Adrenal gland (tissue), 12 donors: ENCODE measurements around the gene UBA7. TPM values are rescaled to one million over a fixed set of nuclear protein-coding genes. Genes with fewer than 3 reads are reported as not detected.

ENCODE experiments used
- DNase-seq, 7 donors: peaks; one replicate each; pipeline ENCODE4 v3.0.0-alpha.2; 2019 to 2020
- H3K27ac ChIP-seq, 5 donors: fragments of 200-600 bp; sonication (generic) in 4 of 5; 1 replicate in 3 of 5; 2 replicates in 2 of 5; pipeline versions ENCODE4 v1.5.1 to v1.8.0; 2016 to 2020; ENCODE audit warnings: mild to moderate bottlenecking in 1 of 5
- H3K27me3 ChIP-seq: fragments of 200-600 bp; 2 replicates; pipeline ENCODE4 v1.8.0; 2021
- H3K36me3 ChIP-seq, 2 donors: fragments of 200-600 bp; replicated peaks in 1 of 2; 1 replicate in 1 of 2; 2 replicates in 1 of 2; pipeline versions ENCODE4 v1.5.1 to v1.8.0; 2018 to 2022
- H3K4me1 ChIP-seq, 2 donors: fragments of 200-600 bp; replicated peaks in 1 of 2; 1 replicate in 1 of 2; 2 replicates in 1 of 2; pipeline versions ENCODE4 v1.5.1 to v1.8.0; 2018 to 2021
- H3K4me3 ChIP-seq, 4 donors: fragments of 200-600 bp; sonication (generic) in 3 of 4; one replicate each; pipeline ENCODE4 v1.5.1; 2016 to 2018
- H3K9me3 ChIP-seq, 3 donors: fragments of 200-600 bp; sonication (generic) in 1 of 3; replicated peaks in 1 of 3; 1 replicate in 2 of 3; 2 replicates in 1 of 3; pipeline versions ENCODE4 v1.5.1 to v1.8.0; 2016 to 2021
- POLR2A ChIP-seq, 2 donors: fragments of 450-650 bp; IDR thresholded peaks; one replicate each; pipeline ENCODE4 v1.6.1; 2017; ENCODE audit warnings: antibody characterized with exemption in 2 of 2, mild to moderate bottlenecking in 2 of 2, moderate library complexity in 1 of 2
- WGBS, 4 donors: extraction: QIAGEN DNeasy Blood & Tissue Kit in 2 of 4; methylation state at CpG; one replicate each; pipeline versions ENCODE4 v1.1.5 to v1.1.7; 2013 to 2017; 5-methylcytosine and 5-hydroxymethylcytosine counted together
- intact Hi-C, 2 donors: fragments of 100-400 bp; cut with DNase I; formaldehyde crosslinking; loops; one replicate each; pipeline versions ENCODE4 v1.14.1 to v1.15.0; 2022 to 2023
- microRNA-seq, 3 donors: library from miRNA; unstranded; fragments of <30 nt; microRNA quantifications; one replicate each; pipeline ENCODE4, GENCODE V29; 2017 to 2020
- polyA plus RNA-seq, 3 donors: library from polyadenylated mRNA; stranded (reverse); fragments of 200-250 nt in 2 of 3; fragments of 350-450 nt in 1 of 3; fragmentation: Illumina TruSeq in 1 of 3; extraction: RNeasy Lipid Tissue Mini Kit (QIAGEN cat#74804) in 1 of 3; gene quantifications; one replicate each; pipeline ENCODE4 v1.2.3, GENCODE V29; 2013 to 2014
- small RNA-seq, 2 donors: library from RNA; depleted of rRNA; stranded (forward); fragments of <200 nt; gene quantifications; one replicate each; pipeline ENCODE3, GENCODE V24; 2016
- total RNA-seq, 9 donors: library from RNA; depleted of rRNA in 4 of 9; stranded (reverse); fragments of >200 nt in 4 of 9; fragments of 120-200 nt in 1 of 9; fragmentation: NEBNext Ultra II Directional in 1 of 9; extraction: Animal tissue kit (Norgen Biotek cat#: 25700) in 1 of 9; gene quantifications; one replicate each; pipeline versions ENCODE4 v1.1.0 to v1.2.4, GENCODE V29; 2013 to 2023
- TF ChIP-seq, protein P1 (sequence below), 6 experiments: fragments of 450-650 bp in 4 of 6; fragments of 200-600 bp in 2 of 6; sonication (generic) in 1 of 6; IDR thresholded peaks; 1 replicate in 5 of 6; 2 replicates in 1 of 6; pipeline versions ENCODE4 v1.5.1 to v1.8.0; 2016 to 2021; ENCODE audit warnings: antibody characterized with exemption in 6 of 6, mild to moderate bottlenecking in 2 of 6, moderate library complexity in 1 of 6
- donor health status: healthy with polysubstance abuse.
- donor health status: Bipolar disorder and iron deficiency.
- donor health status: DM: yes; HTN: yes; CAD: no.
- donor health status: DM: no; HTN: no; CAD: no.
- donor health status: DM: no; HTN: no; CAD: no.
- donor health status: DM: yes; HTN: yes; CAD: no.

UBA7 gene
- total and polyA plus RNA-seq, 12 donors: 17.5 to 232 (median 60.0) TPM

DNA sequence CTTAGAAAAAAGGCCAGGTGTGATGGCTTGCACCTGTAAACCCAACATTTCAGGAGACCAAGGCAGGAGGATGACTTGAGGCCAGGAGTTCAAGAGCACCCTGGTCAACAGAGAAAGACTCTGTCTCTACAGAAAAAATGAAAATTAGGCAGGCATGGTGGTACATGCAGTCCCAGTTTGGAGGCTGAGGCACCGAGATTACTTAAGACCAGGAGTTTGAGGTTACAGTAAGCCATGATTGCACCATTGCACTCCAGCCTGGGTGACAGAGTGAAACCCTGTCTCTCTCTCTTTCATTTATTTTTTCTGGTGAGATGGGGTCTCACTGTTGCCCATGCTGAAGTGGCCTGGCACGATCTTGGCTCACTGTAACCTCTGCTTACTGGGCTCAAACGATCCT lies 52.1 kb downstream of the UBA7 start:
- intact Hi-C loops: no loop called here
- no peaks in the 10 kb centered on the region for H3K36me3 ChIP-seq
- TF ChIP-seq POLR2A (IDR thresholded peaks at IDR 0.05): no peak
- no peak overlapping the region for H3K27ac ChIP-seq
- no peaks in the 10 kb centered on the region for H3K9me3 ChIP-seq
- H3K4me3 ChIP-seq: no peak overlapping the region
- no peaks in the 10 kb centered on the region for H3K4me1 ChIP-seq
- no peaks in the 10 kb centered on the region for H3K27me3 ChIP-seq
- DNase-seq: no peak
- WGBS, 4 donors: 88 to 92% (median 90%) methylated on average over 3 of the region's 3 CpGs

DNA sequence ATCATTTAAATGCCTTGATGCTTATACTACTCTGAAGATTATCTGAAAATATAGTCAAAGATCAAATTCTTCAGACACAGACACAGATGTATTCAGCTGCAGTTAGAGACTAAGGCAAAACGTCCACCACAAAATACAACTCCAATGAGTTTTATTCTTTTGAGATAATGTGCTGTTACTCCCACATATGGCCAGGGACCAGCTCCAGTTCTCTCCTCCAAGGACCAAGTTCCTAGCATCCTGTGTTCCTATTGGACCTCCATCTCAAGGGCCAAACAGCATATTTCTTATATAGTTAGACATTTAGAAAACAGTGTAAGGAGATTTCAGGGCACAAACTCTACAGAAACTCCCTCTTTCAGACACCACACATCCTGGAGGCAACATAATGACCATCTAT lies 54.5 kb downstream of the UBA7 start:
- Histone ChIP-seq H3K27me3 (no peaks in the 10 kb centered on the region), H3K4me3 (no peak overlapping the region), H3K27ac (no peak overlapping the region), H3K4me1 (peaks cover under 1 to 20% of the 10 kb centered on the region in 2 donors), H3K9me3 (no peaks in the 10 kb centered on the region), H3K36me3 (no peaks in the 10 kb centered on the region)
- intact Hi-C loops: no loop called here
- no peak for DNase-seq
- WGBS, 4 donors: 17 to 35% (median 29%) methylated on average over 1 of the region's 1 CpG
- TF ChIP-seq, protein P1, sequence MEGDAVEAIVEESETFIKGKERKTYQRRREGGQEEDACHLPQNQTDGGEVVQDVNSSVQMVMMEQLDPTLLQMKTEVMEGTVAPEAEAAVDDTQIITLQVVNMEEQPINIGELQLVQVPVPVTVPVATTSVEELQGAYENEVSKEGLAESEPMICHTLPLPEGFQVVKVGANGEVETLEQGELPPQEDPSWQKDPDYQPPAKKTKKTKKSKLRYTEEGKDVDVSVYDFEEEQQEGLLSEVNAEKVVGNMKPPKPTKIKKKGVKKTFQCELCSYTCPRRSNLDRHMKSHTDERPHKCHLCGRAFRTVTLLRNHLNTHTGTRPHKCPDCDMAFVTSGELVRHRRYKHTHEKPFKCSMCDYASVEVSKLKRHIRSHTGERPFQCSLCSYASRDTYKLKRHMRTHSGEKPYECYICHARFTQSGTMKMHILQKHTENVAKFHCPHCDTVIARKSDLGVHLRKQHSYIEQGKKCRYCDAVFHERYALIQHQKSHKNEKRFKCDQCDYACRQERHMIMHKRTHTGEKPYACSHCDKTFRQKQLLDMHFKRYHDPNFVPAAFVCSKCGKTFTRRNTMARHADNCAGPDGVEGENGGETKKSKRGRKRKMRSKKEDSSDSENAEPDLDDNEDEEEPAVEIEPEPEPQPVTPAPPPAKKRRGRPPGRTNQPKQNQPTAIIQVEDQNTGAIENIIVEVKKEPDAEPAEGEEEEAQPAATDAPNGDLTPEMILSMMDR (IDR thresholded peaks at IDR 0.05): no peak
- TF ChIP-seq POLR2A (IDR thresholded peaks at IDR 0.05): no peak

DNA sequence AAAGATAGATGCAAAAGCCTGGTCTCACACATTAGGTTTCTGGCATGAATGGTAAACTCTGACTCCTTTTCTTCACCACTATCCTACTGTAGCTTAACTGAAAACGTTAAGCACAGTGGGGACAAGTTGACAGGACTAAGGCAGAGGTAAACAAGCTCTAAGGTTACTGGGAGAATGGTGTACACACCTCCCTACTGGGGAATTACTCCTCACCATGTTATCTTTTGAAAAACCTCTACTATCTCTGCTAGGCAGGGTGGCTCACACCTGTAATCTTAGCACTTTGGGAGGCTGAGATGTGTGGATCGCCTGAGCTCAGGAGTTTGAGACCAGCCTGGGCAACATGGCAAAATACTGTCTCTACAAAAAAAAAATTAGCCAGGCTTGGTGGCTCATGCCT lies 56.6 kb downstream of the UBA7 start:
- no peaks in the 10 kb centered on the region for H3K9me3 ChIP-seq
- H3K4me1 ChIP-seq: peaks cover 7 to 31% of the 10 kb centered on the region in 2 donors
- TF ChIP-seq, protein P1 (IDR thresholded peaks at IDR 0.05): no peak
- TF ChIP-seq POLR2A (IDR thresholded peaks at IDR 0.05): no peak
- H3K36me3 ChIP-seq: no peaks in the 10 kb centered on the region
- no peak for DNase-seq
- WGBS, 4 donors: 73 to 82% (median 80%) methylated on average over 2 of the region's 2 CpGs
- H3K27ac ChIP-seq: no peak overlapping the region
- H3K4me3 ChIP-seq: no peak overlapping the region
- intact Hi-C loops: no loop called here
- H3K27me3 ChIP-seq: no peaks in the 10 kb centered on the region

DNA sequence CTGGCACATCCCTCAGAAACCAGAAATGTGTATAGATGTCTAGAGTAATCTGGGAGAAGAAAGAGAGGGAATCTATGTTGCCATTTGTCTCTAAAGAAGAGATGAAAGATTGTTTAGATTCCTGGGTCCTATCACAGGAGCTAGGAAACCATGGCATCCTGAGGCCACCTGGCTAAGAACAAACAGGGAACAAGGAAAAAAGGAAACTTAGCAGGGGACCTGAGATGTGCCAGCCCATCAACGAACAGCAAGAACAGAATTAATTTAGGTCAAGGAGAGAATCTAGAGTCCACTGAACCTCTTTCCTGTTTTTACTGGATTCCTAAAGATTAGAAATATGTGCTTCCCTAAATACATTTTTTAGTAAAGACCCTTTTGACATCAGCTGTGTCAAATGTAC lies 57.7 kb downstream of the UBA7 start:
- Histone ChIP-seq H3K4me3 (no peak overlapping the region), H3K27ac (no peak overlapping the region), H3K27me3 (no peaks in the 10 kb centered on the region), H3K9me3 (no peaks in the 10 kb centered on the region), H3K4me1 (peaks cover 7 to 31% of the 10 kb centered on the region in 2 donors), H3K36me3 (no peaks in the 10 kb centered on the region)
- TF ChIP-seq POLR2A (IDR thresholded peaks at IDR 0.05): no peak
- TF ChIP-seq, protein P1 (IDR thresholded peaks at IDR 0.05): no peak
- 11 to 24% (median 15%) methylated on average over 1 of the region's 1 CpG for WGBS, 4 donors
- DNase-seq: no peak
- intact Hi-C loops: no loop called here

Small RNA genes lying within 50 kb of the gene (microRNA-seq; reads per million reads assigned to microRNA genes)
- 0 to 1.3 (median 0.38) reads per million in 3 donors for gene MIR5193

Small RNA genes lying within 50 kb of the gene (small RNA-seq; reads per million reads assigned to genes)
- gene COX6CP14 (0 reads per million in 2 donors), gene RN7SL217P (0 reads per million in 2 donors)

Other genes with a start within 250 kb of the UBA7 start
- gene APEH, start 139.6 kb downstream of the UBA7 start, total RNA-seq: 100 to 1,000 TPM in 7 of 9 donors, 10 to 100 TPM in 2; 86.6 to 166 (median 128) TPM
- 100 to 1,000 TPM in 1 of 3 donors, 10 to 100 TPM in 2; 36.5 to 124 (median 45.9) TPM for gene APEH, start 139.6 kb downstream of the UBA7 start, polyA plus RNA-seq
- 10 to 100 TPM; 13.4 to 92.0 (median 45.0) TPM for gene MST1, start 124.5 kb downstream of the UBA7 start, total RNA-seq
- 100 to 1,000 TPM in 2 of 3 donors, 1 to 10 TPM in 1; 7.5 to 241 (median 240) TPM for gene MST1, start 124.5 kb downstream of the UBA7 start, polyA plus RNA-seq
- 10 to 100 TPM; 19.5 to 62.3 (median 37.3) TPM for gene RNF123, start 124.4 kb downstream of the UBA7 start, total RNA-seq
- gene RNF123, start 124.4 kb downstream of the UBA7 start, polyA plus RNA-seq: 10 to 100 TPM; 35.1 to 59.6 (median 48.8) TPM
- gene AMIGO3, start 94.3 kb downstream of the UBA7 start, total RNA-seq: 1 to 10 TPM in 3 of 9 donors, under 1 TPM in 3, not detected in 3; 0.28 to 1.3 (median 0.79) TPM
- 1 to 10 TPM in 2 of 3 donors, not detected in 1; 2.2 to 3.0 TPM for gene AMIGO3, start 94.3 kb downstream of the UBA7 start, polyA plus RNA-seq
- gene GMPPB, start 90.0 kb downstream of the UBA7 start, total RNA-seq: 100 to 1,000 TPM in 1 of 9 donors, 10 to 100 TPM in 8; 22.3 to 141 (median 30.4) TPM
- 10 to 100 TPM; 11.2 to 38.5 (median 20.2) TPM for gene GMPPB, start 90.0 kb downstream of the UBA7 start, polyA plus RNA-seq
- gene IP6K1, start 27.4 kb downstream of the UBA7 start, total RNA-seq: 10 to 100 TPM; 25.6 to 73.9 (median 50.9) TPM
- 10 to 100 TPM; 12.3 to 29.5 (median 14.2) TPM for gene IP6K1, start 27.4 kb downstream of the UBA7 start, polyA plus RNA-seq
- under 1 TPM in 2 of 9 donors, not detected in 7; 0.23 to 0.25 TPM for gene CDHR4, start 14.1 kb downstream of the UBA7 start, total RNA-seq
- under 1 TPM in 1 of 3 donors, not detected in 2; 0.17 TPM for gene CDHR4, start 14.1 kb downstream of the UBA7 start, polyA plus RNA-seq
- gene INKA1, start 10.7 kb downstream of the UBA7 start, total RNA-seq: 1 to 10 TPM; 1.8 to 5.5 (median 3.1) TPM
- 10 to 100 TPM in 1 of 3 donors, 1 to 10 TPM in 1, under 1 TPM in 1; 0.35 to 15.2 (median 6.3) TPM for gene INKA1, start 10.7 kb downstream of the UBA7 start, polyA plus RNA-seq
- gene TRAIP, start 42.6 kb upstream of the UBA7 start, total RNA-seq: 1 to 10 TPM in 8 of 9 donors, under 1 TPM in 1; 0.60 to 6.9 (median 2.3) TPM
- 1 to 10 TPM; 2.1 to 3.3 (median 2.2) TPM for gene TRAIP, start 42.6 kb upstream of the UBA7 start, polyA plus RNA-seq
- gene CAMKV, start 56.0 kb upstream of the UBA7 start, total RNA-seq: 1 to 10 TPM in 2 of 9 donors, under 1 TPM in 3, not detected in 4; 0.27 to 1.5 (median 0.67) TPM
- 1 to 10 TPM in 1 of 3 donors, under 1 TPM in 2; 0.27 to 1.1 (median 0.55) TPM for gene CAMKV, start 56.0 kb upstream of the UBA7 start, polyA plus RNA-seq
- gene MST1R, start 89.9 kb upstream of the UBA7 start, total RNA-seq: 1 to 10 TPM in 1 of 9 donors, under 1 TPM in 7, not detected in 1; 0.33 to 1.2 (median 0.60) TPM
- gene MST1R, start 89.9 kb upstream of the UBA7 start, polyA plus RNA-seq: 1 to 10 TPM in 2 of 3 donors, under 1 TPM in 1; 0.18 to 2.5 (median 2.0) TPM
- 10 to 100 TPM; 11.5 to 21.9 (median 14.6) TPM for gene MON1A, start 115.9 kb upstream of the UBA7 start, total RNA-seq
- 10 to 100 TPM; 10.6 to 14.2 (median 12.9) TPM for gene MON1A, start 115.9 kb upstream of the UBA7 start, polyA plus RNA-seq
- 100 to 1,000 TPM in 3 of 9 donors, 10 to 100 TPM in 6; 34.8 to 129 (median 70.4) TPM for gene RBM6, start 126.2 kb upstream of the UBA7 start, total RNA-seq
- gene RBM6, start 126.2 kb upstream of the UBA7 start, polyA plus RNA-seq: 100 to 1,000 TPM in 2 of 3 donors, 10 to 100 TPM in 1; 54.6 to 700 (median 224) TPM